DMS153 (cell line): ENCODE data around the gene IGF1.
"Not testable (repeated sequence)": the region's sequence is repeated elsewhere in the genome, so short reads cannot be mapped to it uniquely, and the experiment has no call there.

Experiments
- DNase-seq: peaks from one replicate; lab custom pipeline; 2025; lab: John Stamatoyannopoulos, UW

The IGF1 gene

GRCh38 chr12:102379346-102380162, 100.8 kb downstream of the IGF1 start:
- no peak for DNase-seq

- DNase-seq, result no peak
Measured at GRCh38 chr12:102376781-102377180, 103.6 kb downstream of the IGF1 start.

- DNase-seq, result no peak
Measured at GRCh38 chr12:102376181-102376747, 104.1 kb downstream of the IGF1 start.

GRCh38 chr12:102374190-102374589, 106.2 kb downstream of the IGF1 start:
- no peak for DNase-seq

GRCh38 chr12:102372087-102372486, 108.3 kb downstream of the IGF1 start:
- DNase-seq, result no peak

- DNase-seq, result no peak
Measured at GRCh38 chr12:102371165-102371564, 109.2 kb downstream of the IGF1 start.

- DNase-seq, result no peak
Measured at GRCh38 chr12:102369876-102370275, 110.5 kb downstream of the IGF1 start.

- DNase-seq, result no peak
Measured at GRCh38 chr12:102365365-102365764, 115.0 kb downstream of the IGF1 start.

- no peak for DNase-seq
Measured at GRCh38 chr12:102364709-102365108, 115.7 kb downstream of the IGF1 start.

GRCh38 chr12:102356690-102357089, 123.7 kb downstream of the IGF1 start:
- DNase-seq, result no peak

GRCh38 chr12:102354281-102354680, 126.1 kb downstream of the IGF1 start:
- not testable (repeated sequence) for DNase-seq

- no peak for DNase-seq
Measured at GRCh38 chr12:102351322-102351721, 129.0 kb downstream of the IGF1 start.

GRCh38 chr12:102350070-102350469, 130.3 kb downstream of the IGF1 start:
- no peak for DNase-seq

GRCh38 chr12:102349079-102349478, 131.3 kb downstream of the IGF1 start:
- no peak for DNase-seq

GRCh38 chr12:102347811-102348210, 132.6 kb downstream of the IGF1 start:
- no peak for DNase-seq
